GM10847 (cell line): ENCODE measurements around the gene NECTIN2.
"Not testable (repeated sequence)": the region's sequence is repeated elsewhere in the genome, so short reads cannot be mapped to it uniquely, and the experiment has no call there.

Experiments
- POLR2A ChIP-seq: IDR thresholded peaks from 2 replicates; pipeline ENCODE4 v1.6.1; 2011; ENCODE audit not compliant: insufficient read length; ENCODE audit errors: extremely low read depth

NECTIN2 gene

GRCh38 chr19:44907613-44908012, 61.5 kb downstream of the NECTIN2 start:
- no peak for TF ChIP-seq POLR2A

- TF ChIP-seq POLR2A: no peak
Measured at GRCh38 chr19:44908074-44908835, 62.2 kb downstream of the NECTIN2 start.

GRCh38 chr19:44908836-44909261, 62.8 kb downstream of the NECTIN2 start:
- TF ChIP-seq POLR2A: no peak

GRCh38 chr19:44909775-44910174, 63.7 kb downstream of the NECTIN2 start:
- no peak for TF ChIP-seq POLR2A

- no peak for TF ChIP-seq POLR2A
Measured at GRCh38 chr19:44912854-44913253, 66.8 kb downstream of the NECTIN2 start.

- not testable (repeated sequence) for TF ChIP-seq POLR2A
Measured at GRCh38 chr19:44914433-44915206, 68.5 kb downstream of the NECTIN2 start, which contains the start of gene APOC1. Gene APOC1, plus strand, starts transcription at chr19:44914608. Its CDS starts 284 bp downstream, at chr19:44914892.

- no peak for TF ChIP-seq POLR2A
Measured at GRCh38 chr19:44924243-44924725, 78.2 kb downstream of the NECTIN2 start.

GRCh38 chr19:44925114-44925891, 79.2 kb downstream of the NECTIN2 start:
- no peak for TF ChIP-seq POLR2A

- no peak for TF ChIP-seq POLR2A
Measured at GRCh38 chr19:44927746-44928145, 81.6 kb downstream of the NECTIN2 start.

- TF ChIP-seq POLR2A: no peak
Measured at GRCh38 chr19:44930088-44930487, 84.0 kb downstream of the NECTIN2 start.

- no peak for TF ChIP-seq POLR2A
Measured at GRCh38 chr19:44931541-44931940, 85.4 kb downstream of the NECTIN2 start.
